H54 (cell line): ENCODE data around the gene SEMA4A.

Experiments used
- DNase-seq: peaks from one replicate; pipeline ENCODE4 v3.0.0; 2011; ENCODE audit warnings: low spot score, mixed read lengths; ENCODE audit not compliant: insufficient read length
- FAIRE-seq: peaks from 3 replicates; lab custom pipeline; 2011; peaks lifted over from hg19 to GRCh38; lab: Jason Lieb, UNC
- POLR2A ChIP-seq: IDR thresholded peaks from 2 replicates; pipeline ENCODE4 v1.6.1; 2011; ENCODE audit warnings: low read depth, mild to moderate bottlenecking, low read length

SEMA4A gene

GRCh38 chr1:156153362-156153761 lies at the start of gene SEMA4A:
Gene SEMA4A (plus strand): TSS chr1:156153585. CDS start chr1:156154579, 994 bp downstream.
- TF ChIP-seq POLR2A = no peak
- FAIRE-seq (no peak), DNase-seq (no peak)

GRCh38 chr1:156104065-156104810 lies 49.1 kb upstream of the SEMA4A start:
- FAIRE-seq = no peak
- TF ChIP-seq POLR2A = 0 out of 2 replicates have a peak, but pooled peaks have one; percentile 12

GRCh38 chr1:156104861-156105832 lies 48.2 kb upstream of the SEMA4A start:
- DNase-seq (no peak), FAIRE-seq (no peak)
- no peak for TF ChIP-seq POLR2A

More at GRCh38 chr1:156104065-156104810, 49.1 kb upstream of the SEMA4A start:
- peak; percentile 83 for DNase-seq

- DNase-seq = no peak
- FAIRE-seq = no peak
- TF ChIP-seq POLR2A = no peak
Measured at GRCh38 chr1:156106624-156107488, 46.5 kb upstream of the SEMA4A start.

- no peak for FAIRE-seq
- no peak for TF ChIP-seq POLR2A
- no peak for DNase-seq
Measured at GRCh38 chr1:156108057-156108456, 45.3 kb upstream of the SEMA4A start.

- FAIRE-seq = no peak
- no peak for DNase-seq
- no peak for TF ChIP-seq POLR2A
Measured at GRCh38 chr1:156108664-156109241, 44.6 kb upstream of the SEMA4A start.

GRCh38 chr1:156110252-156110651 lies 43.1 kb upstream of the SEMA4A start:
- no peak for FAIRE-seq
- TF ChIP-seq POLR2A = no peak

GRCh38 chr1:156111355-156111962 lies 41.9 kb upstream of the SEMA4A start:
- FAIRE-seq = no peak
- no peak for DNase-seq
- no peak for TF ChIP-seq POLR2A

More at GRCh38 chr1:156110252-156110651, 43.1 kb upstream of the SEMA4A start:
- no peak for DNase-seq

- DNase-seq (no peak), FAIRE-seq (no peak)
- no peak for TF ChIP-seq POLR2A
Measured at GRCh38 chr1:156112276-156113137, 40.9 kb upstream of the SEMA4A start.

GRCh38 chr1:156113282-156113950 lies 40.0 kb upstream of the SEMA4A start:
- no peak for TF ChIP-seq POLR2A
- DNase-seq (no peak), FAIRE-seq (no peak)
